ENCODE results near the gene CTNNA1. TPM values are rescaled to one million over a fixed set of nuclear protein-coding genes. Genes with fewer than 3 reads are reported as not detected.

The CTNNA1 gene
- total and polyA plus RNA-seq, 2 of the 8 experiments (the other 6 are each of a cell fraction or from before 2014, with no cell fraction given) = 115 to 349 TPM

DNA sequence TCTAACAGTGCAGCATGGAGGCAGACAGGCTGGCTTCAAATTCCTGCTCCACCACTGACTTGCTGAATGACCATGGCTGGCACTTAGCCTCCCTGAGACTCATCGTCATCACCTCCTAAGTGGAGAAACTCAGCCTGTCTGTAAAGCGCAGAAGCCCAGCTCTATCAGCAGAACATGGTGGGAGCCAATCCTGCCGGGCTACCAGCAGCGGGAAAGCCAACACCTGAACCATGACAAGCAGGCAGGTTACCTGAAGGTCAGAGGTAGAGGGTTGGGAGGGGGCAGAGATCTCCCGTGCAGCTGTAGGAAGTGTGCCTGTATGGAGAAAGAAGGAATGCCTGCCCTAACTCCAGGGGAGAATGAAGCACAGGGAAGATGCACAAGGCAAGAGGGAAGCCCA, 194.6 kb downstream of the CTNNA1 start:
- H3K56ac ChIP-seq (replicated peaks; ENCODE audit: insufficient read length, low read depth, low read length) = no peak overlapping the region
- no peak overlapping the region for H4K5ac ChIP-seq (ENCODE audit: insufficient read length, low read depth, low read length)
- H3K79me2 ChIP-seq (ENCODE audit: control insufficient read depth in 1 of 2, insufficient read depth in 2 of 2, low read length in 2 of 2) = no peaks in the 10 kb centered on the region
- no peak overlapping the region for H3K9ac ChIP-seq (replicated peaks in 1 of 4; ENCODE audit: extremely low read depth in 1 of 4, low read depth in 3 of 4, low read length in 3 of 4)
- H2BK5ac ChIP-seq (ENCODE audit: low read depth, low read length) = no peak overlapping the region; the same call in 1 of the 2 replicates
- no peaks in the 10 kb centered on the region for H3K27me3 ChIP-seq (replicated peaks in 1 of 4; ENCODE audit: control insufficient read depth in 3 of 4, extremely low read depth in 1 of 4, insufficient read depth in 3 of 4, low read length in 3 of 4)
- CTCF ChIA-PET (ENCODE audit: partially characterized antibody) = interaction anchor here (0.6 to 3.1 kb wide), 10 partner anchors 8 to 1241 kb away, joined by 3 to 19 read pairs (median 4); no protein-coding TSS in a partner anchor
- no peak overlapping the region for H3K23ac ChIP-seq (ENCODE audit: insufficient read length)
- DNase-seq (ENCODE audit: low read depth in 1 of 2, low spot score in 2 of 2) (no peak), FAIRE-seq (no peak)
- H3K4ac ChIP-seq (replicated peaks; ENCODE audit: insufficient read length, low read depth, low read length) = no peak overlapping the region
- peaks cover 0 to 24% (median 11%) of the 10 kb centered on the region in 4 experiments; a peak in 6 of 7 replicates for H3K4me1 ChIP-seq (replicated peaks in 1 of 4; ENCODE audit: control insufficient read depth in 3 of 4, insufficient read depth in 4 of 4, low read length in 3 of 4)
- H3K14ac ChIP-seq (ENCODE audit: insufficient read length) = no peak overlapping the region
- no peak overlapping the region for H3K27ac ChIP-seq (ENCODE audit: low read depth, low read length)
- POLR2A ChIA-PET (ENCODE audit: partially characterized antibody) = interaction anchor here (1.8 kb wide), 1 partner anchor 29 kb away, joined by 5 read pairs; no protein-coding TSS in a partner anchor
- no peak overlapping the region for H2AFZ ChIP-seq (ENCODE audit: low read length)
- no peaks in the 10 kb centered on the region for H3K79me1 ChIP-seq (ENCODE audit: low read depth, low read length)
- no peak overlapping the region for H2BK20ac ChIP-seq (ENCODE audit: low read length)
- 91% methylated on average over 5 of the region's 5 CpGs; no CpG with 5 or more reads in 1 of the 2 experiments for WGBS, 2 experiments (ENCODE audit: extremely low coverage in 1 of 2, insufficient coverage in 1 of 2, insufficient read length in 1 of 2, insufficient replicate concordance in 2 of 2, low coverage in 1 of 2, low lambda C conversion rate in 2 of 2, missing lambda C conversion rate in 1 of 2)
- H3K18ac ChIP-seq (ENCODE audit: extremely low read depth, low read length) = no peak overlapping the region
- no peak overlapping the region for H2AK5ac ChIP-seq (ENCODE audit: low read depth, low read length)
- H4K20me1 ChIP-seq (replicated peaks in 1 of 2; ENCODE audit: control insufficient read depth in 1 of 2, insufficient read depth in 2 of 2, low read length in 2 of 2) = peaks cover 0 to 3% of the 10 kb centered on the region in 2 experiments
- no peak overlapping the region for H4K91ac ChIP-seq (replicated peaks; ENCODE audit: insufficient read length, low read length)
- no peak overlapping the region for H4K8ac ChIP-seq (ENCODE audit: extremely low read depth, insufficient read depth, low read length)
- no peak overlapping the region for H2BK120ac ChIP-seq (replicated peaks; ENCODE audit: low read depth, low read length)
- H2BK12ac ChIP-seq (ENCODE audit: low read depth, low read length) = no peak overlapping the region
- no peaks in the 10 kb centered on the region for H3K9me3 ChIP-seq (ENCODE audit: insufficient read depth in 2 of 2, low read depth in 1 of 2, low read length in 1 of 2)
- H2BK15ac ChIP-seq (ENCODE audit: low read length) = no peak overlapping the region
- no peak overlapping the region for H3K4me3 ChIP-seq (ENCODE audit: extremely low read depth in 1 of 4, insufficient read depth in 2 of 4, low read depth in 3 of 4, low read length in 4 of 4)
- no peak overlapping the region for H3K4me2 ChIP-seq (ENCODE audit: insufficient read depth in 1 of 2, low read depth in 2 of 2, low read length in 2 of 2)
- no peaks in the 10 kb centered on the region for H3K36me3 ChIP-seq (ENCODE audit: control insufficient read depth in 2 of 4, insufficient read depth in 4 of 4, low read length in 3 of 4)
- no peaks in the 10 kb centered on the region for H3K23me2 ChIP-seq (ENCODE audit: low read depth, low read length)
- TF ChIP-seq RAD21 (IDR thresholded peaks at IDR 0.05 in 1 of 2, conservative IDR thresholded peaks at IDR 0.05 in 1 of 2; ENCODE audit: low read depth in 2 of 2, low read length in 2 of 2) (no peak), CREB1 (IDR thresholded peaks at IDR 0.05) (no peak), FOSL1 (IDR thresholded peaks at IDR 0.05; ENCODE audit: insufficient read depth, low read depth, low read length) (no peak), NRF1 (IDR thresholded peaks at IDR 0.05; ENCODE audit: low read depth, low read length) (no peak), SP2 (IDR thresholded peaks at IDR 0.05; ENCODE audit: low read length) (no peak), BACH1 (IDR thresholded peaks at IDR 0.05; ENCODE audit: low read length) (no peak), RFX5 (IDR thresholded peaks at IDR 0.05; ENCODE audit: borderline replicate concordance, low read depth, low read length) (no peak), BCL11A (IDR thresholded peaks at IDR 0.05; ENCODE audit: low read depth in 2 of 2, low read length in 2 of 2) (no peak), ATF2 (IDR thresholded peaks at IDR 0.05; ENCODE audit: low read length) (no peak), SUZ12 (IDR thresholded peaks at IDR 0.05; ENCODE audit: low read length) (no peak), POLR2AphosphoS5 (IDR thresholded peaks at IDR 0.05; ENCODE audit: low read depth, low read length) (no peak), JUND (IDR thresholded peaks at IDR 0.05; ENCODE audit: low read length) (no peak), SRF (IDR thresholded peaks at IDR 0.05; ENCODE audit: low read depth, low read length) (no peak)
